C1 segment of cervical spinal cord (tissue), 14 donors: ENCODE results near the gene CRB3.

Experiments
- DNase-seq, 14 donors: peaks; one replicate each; lab custom pipeline; 2025; lab: John Stamatoyannopoulos, UW

CRB3 gene

DNA sequence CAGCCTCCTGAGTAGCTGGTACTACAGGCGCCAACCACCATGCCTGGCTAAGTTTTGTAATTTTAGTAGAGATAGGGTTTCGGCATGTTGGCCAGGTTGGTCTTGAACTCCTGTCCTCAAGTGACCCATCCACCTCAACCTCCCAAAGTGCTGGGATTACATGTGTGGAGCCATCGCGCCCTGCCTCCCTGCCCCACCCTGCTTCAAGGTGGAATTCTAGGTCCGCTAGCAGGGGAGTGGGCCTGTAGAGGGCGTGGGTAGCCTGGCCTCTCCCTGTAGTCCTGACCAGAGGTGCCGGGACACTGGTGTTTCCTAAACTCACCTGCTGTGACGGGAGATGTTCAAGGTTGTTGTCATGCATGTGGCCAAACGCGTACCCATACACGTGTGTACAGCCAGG lies 30.9 kb upstream of the CRB3 start:
- no peak for DNase-seq

GRCh38 chr19:6433663-6434062 lies 30.4 kb upstream of the CRB3 start, which contains the start of gene SLC25A41:
TSS of gene SLC25A41 (minus strand) at chr19:6433763. CDS start at chr19:6433693, 70 bp downstream.
- DNase-seq, result no peak

DNA sequence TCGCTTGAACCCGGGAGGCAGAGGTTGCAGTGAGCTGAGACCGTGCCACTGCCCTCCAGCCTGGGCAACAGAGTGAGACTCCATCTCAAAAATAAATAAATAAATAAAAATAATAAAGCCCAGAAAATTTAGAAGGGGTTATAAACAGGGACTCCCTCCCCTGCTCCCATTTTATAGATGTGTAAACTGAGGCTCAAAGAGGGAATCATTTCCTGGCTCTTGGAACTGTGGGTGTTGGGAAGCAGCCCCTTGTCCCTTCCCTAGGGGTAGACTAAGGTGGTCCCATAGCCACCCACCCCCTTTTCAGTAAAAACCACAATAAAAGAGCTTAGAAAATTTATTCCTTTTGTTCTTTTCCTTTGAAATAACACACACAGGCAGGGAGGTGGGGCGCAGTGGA lies 24.3 kb upstream of the CRB3 start:
- DNase-seq, result no peak

GRCh38 chr19:6440905-6441304 lies 23.2 kb upstream of the CRB3 start:
- no peak for DNase-seq

DNA sequence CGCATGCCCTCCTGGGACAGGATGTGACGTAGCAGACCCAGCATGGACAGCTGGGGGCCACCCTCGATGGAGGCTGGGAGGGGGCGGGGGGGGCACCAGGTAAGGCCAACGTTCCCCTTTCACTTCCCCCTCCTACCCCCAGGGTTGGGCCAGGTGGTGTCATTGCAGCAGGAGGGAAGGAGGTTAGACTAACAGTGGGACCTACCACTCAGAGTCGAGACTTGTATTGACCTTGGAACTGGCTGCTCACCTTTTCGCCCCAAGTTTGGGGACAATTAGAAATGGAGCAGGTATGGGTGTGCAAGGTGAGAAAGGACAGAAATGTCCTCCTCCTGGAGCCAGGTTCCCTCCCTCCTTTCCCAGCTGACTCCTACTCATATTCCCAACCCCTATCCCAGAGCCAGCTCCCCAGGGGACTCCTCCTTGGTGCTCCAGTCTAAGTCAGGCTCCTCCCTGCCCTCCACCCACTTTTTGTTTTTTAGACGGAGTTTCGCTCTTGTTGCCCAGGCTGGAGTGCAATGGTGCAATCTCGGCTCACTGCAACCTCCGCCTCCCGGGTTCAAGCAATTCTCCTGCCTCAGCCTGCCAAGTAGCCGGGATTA lies 21.9 kb upstream of the CRB3 start:
- no peak for DNase-seq

- no peak for DNase-seq
Measured at GRCh38 chr19:6443986-6444385, 20.1 kb upstream of the CRB3 start.

- DNase-seq, result no peak
Measured at GRCh38 chr19:6446452-6446851, 17.6 kb upstream of the CRB3 start.

GRCh38 chr19:6448045-6448444 lies 16.0 kb upstream of the CRB3 start:
- no peak for DNase-seq

DNA sequence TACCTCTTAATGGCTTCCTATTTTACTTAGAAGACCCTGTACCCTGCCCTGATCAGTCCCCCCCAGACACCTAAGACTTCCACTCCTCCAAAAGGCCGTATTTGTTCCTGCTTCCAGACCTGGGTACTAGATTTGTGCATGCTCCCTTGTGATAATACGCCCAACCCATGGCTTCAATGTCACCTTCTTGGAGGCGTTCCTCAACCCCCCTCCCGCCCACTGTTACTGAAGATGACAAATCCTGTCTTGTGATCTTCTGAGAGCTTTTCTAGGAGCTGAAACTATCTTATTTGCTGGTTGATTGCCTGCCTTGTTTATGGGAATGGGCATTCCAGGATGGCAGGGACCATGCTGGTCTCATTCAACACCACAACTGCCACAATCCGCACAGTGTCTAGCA lies 13.9 kb upstream of the CRB3 start:
- DNase-seq, result no peak

DNA sequence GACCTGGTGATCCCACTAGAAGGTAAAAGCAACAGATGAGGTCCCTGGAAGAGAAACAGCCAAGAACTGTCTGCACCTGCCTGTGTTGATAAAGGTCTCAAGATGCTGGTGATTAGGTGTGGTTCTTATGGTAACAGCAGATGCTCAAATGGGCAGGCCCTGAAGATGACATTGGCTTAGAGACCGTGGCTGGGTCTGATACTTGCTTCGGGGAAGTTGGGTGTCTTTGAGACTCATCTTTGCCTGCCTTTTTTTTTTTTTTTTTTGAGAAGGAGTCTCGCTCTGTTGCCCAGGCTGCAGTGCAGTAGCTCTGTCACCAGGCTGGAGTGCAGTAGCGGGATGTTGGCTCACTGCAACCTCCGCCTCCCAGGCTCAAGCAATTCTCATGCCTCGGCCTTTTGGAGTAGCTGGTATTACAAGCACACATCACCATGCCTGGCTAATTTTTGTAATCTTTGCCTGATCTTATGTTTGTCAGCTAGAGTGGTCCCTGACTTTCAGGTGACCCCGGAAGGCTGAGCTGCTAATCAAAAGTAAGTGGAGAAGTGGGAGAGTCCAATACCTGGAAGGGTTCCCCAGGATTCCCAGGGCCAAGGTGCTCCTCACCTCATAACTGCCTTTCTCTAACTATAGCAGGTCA lies 12.4 kb upstream of the CRB3 start:
- DNase-seq, result no peak

DNA sequence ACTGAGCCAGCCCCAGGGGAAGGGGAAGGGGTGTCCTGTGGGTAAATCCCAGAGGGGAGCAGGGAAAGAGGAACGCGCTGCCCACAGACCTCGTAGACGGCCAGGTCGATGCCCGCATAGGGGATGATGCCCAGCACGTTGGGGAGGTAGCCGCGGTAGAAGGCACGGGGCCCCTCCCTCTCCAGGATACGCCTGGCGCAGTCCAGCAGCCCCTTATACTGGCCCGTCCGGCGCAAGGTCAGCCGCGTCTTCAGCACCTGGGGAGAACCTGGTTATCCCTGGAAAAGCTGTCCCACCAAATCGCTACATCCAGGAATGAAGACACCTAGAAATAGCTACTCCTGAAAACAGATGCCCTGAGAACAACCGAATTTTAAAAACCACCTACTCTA lies 11.9 kb upstream of the CRB3 start:
- no peak for DNase-seq

DNA sequence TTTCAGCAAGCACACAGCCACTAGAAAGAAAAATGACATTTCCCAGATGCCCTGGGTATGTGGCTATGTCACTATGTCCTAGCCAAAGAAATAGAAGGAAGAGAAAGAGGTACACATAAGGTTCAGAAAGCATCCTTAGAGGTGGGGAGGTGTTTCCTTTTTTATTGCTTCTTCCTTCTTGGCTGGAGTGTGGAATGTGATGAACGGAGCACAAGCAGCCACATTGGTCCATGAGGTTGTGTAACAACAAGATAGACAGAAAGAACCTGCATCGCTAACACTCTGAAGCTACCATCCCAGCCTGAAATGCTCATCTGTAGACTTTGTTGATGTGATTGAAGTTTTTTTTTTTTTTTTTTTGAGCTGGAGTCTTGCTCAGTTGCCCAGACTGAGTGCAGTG lies 11.2 kb upstream of the CRB3 start:
- DNase-seq, result no peak

DNA sequence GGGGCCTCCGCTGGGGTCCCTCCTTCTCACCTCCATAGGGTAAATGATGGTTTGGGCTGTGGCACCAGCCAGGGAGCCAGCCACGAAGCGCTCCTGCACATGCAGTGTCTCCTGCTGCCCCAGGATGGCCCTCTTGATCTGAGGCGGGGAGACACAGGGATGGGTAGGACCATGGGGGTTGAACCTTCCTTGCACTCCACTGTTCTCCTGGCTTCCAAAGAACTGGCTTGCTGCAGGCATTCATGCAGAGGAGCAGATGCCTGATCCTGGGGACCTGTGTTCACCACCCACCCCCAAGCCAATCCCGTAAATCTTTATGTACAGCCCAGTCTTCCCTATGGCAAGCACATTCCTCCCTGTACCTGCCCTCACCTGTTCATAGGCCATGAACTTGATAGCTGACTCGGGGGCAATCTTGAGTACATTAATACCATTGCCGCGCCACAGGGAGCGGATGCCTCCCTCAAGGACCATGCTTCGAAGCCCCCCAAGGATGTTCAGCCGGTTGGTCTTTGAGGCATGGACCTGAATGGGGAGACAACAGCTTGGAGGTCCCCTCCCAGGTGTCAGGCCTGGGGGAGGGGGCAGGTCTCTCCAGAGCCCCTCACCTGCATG lies 10.0 kb upstream of the CRB3 start:
- DNase-seq, result no peak

DNA sequence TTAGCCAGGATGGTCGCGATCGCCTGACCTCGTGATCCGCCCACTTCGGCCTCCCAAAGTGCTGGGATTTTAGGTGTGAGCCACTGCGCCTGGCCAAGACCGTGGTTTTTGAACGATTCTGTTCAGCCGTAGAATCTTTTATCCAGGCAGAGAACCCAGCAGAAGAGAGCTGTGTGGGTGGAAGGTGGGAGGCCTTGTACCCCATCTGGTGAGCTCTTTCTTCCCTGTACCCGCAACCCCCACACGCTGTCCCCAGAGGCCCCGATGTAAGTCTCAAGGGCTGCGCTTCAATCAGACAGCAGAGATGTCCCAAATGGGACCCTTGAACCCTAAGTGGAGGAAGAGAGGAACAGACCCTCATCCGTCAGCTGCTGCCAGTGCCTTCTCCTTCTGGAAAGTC lies 8.1 kb upstream of the CRB3 start:
- no peak for DNase-seq

DNA sequence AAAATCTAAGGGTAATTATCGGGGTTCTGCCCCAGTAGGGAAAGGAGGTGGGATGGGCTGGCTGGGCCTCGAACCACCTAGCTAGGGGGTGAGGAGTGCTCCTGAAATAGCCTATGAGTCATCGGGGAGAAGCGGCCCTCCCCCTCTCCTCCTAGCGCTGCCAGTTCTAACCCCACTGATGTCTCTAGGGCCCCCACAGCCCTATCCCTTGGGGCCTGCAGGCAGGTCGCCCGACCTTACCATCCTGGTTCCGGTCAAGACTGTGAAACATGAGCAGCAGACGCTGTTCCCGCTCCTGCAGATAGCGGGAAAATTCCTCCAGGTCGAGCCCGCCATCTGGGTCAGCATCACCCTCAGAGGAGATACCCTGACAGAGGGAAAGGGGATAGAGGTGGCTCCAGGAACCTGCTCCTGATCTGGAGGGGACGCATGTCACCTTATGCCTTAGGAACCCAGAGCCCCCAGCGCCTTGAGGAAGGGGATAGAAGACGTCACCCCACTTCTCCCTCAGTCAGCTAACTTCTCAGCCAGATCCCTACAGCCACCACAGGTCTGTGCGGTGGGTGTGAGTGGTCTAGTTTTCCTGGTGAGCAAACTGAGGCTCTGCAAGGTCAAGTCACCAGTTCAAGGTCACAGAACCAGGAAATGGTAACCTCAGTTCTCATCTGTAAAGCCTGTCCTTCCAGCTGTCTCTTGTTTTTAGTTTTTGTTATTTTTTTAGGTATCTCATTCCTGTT lies 5.9 kb upstream of the CRB3 start:
- no peak for DNase-seq

GRCh38 chr19:6458695-6459261 lies 5.3 kb upstream of the CRB3 start:
- DNase-seq, result peak in 3 of 14 donors; percentile 10 to 29 (median 29)

DNA sequence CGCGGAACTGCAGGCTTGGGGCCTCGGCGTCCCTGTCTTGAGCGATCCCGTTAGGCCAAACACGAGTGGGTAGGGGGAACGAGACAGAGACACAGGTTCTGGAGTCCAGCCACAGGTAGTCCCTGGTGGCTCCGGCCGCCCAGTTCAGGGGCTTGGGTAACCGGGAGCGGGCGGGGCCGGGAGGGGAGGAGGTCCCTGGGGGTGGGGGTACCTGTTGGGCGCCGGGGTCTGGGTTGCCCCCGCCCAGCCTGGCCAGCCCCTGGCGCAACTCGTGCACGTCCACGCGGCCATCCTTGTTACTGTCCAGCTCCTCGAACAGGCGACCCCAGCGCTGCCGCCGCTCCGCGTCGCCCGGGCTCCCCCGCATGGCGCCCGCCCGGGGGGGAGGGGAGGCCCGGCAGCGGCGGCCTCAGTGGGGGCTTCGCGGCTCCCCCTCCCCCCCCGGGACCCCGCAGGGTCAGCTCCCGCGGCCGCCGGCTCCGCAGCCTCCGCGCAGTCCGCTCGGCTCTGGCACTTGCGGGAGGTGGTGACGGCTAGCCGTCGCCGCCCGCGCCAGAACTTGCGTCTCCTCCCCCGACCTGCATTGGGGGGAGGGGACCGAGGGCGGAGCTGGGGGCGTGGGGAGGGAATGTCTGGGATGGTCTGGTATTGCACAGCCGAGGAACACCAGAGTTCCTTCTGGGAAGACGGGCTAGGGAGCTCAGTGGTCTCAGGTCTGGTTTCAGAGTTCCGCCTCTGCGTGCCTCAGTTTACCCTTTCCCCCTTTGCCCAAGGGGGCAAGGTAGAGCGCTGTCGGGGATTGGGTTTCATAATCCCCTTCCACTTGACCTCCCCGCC lies 4.6 kb upstream of the CRB3 start, which contains the start of gene SLC25A23:
TSS of gene SLC25A23 (minus strand) at position 531 of the 837 bp plus-strand sequence. CDS start at position 367, 164 bp downstream.
- DNase-seq, result peak in 13 of 14 donors; percentile 36 to 81 (median 61)

GRCh38 chr19:6460099-6460884 lies 3.8 kb upstream of the CRB3 start:
- DNase-seq, result peak; percentile 53 to 99 (median 92)

DNA sequence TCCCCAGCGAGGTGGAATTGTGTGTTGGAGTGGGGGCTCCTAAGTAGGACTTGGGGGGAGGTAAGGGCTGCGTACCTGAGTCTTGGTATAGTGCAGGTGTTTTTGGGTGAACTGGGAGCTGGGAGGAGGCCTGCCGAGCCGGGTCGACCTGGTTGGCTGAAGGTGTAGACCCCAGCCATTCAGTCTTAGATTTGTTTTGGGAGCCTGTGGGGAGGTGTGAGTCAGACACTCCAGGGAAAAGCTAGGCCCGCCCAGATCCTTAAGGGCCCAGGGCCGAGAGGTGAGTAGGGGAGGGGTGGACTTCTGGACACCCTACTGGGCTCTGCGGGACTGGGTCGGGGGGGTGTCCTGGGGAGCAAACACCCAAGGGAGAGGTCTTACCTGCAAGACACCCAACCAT lies 935 bp downstream of the CRB3 start:
- no peak for DNase-seq

GRCh38 chr19:6465663-6466062 lies 1.6 kb downstream of the CRB3 start:
- no peak for DNase-seq
